Measurements from ENCODE around the gene OSBPL3. TPM values are rescaled to one million over a fixed set of nuclear protein-coding genes. Genes with fewer than 3 reads are reported as not detected.

OSBPL3 gene
- total and polyA plus RNA-seq, 4 experiments from 2014 or later: 6.9 to 72.7 (median 40.5) TPM

- intact Hi-C loops (cut with micrococcal nuclease): no loop called here
- Mint-ChIP-seq H3K9me3 (no peaks in the 10 kb centered on the region), H3K4me3 (peak overlapping the region in 5 of 8 donors; percentile 13 to 71 (median 60)), H3K36me3 (peaks cover 2 to 4% of the 10 kb centered on the region in 2 donors), H3K27me3 (no peaks in the 10 kb centered on the region), H3K27ac (peak overlapping the region in 2 of 7 donors; percentile 42 to 71), H3K4me1 (peaks cover 59 to 98% (median 82%) of the 10 kb centered on the region in 4 donors)
- Histone ChIP-seq H3K27ac (ENCODE audit: low read depth, low read length) (no peak overlapping the region), H3K9me3 (ENCODE audit: control insufficient read depth in 1 of 2, low read length in 2 of 2) (no peaks in the 10 kb centered on the region), H3K36me3 (ENCODE audit: insufficient read depth, low read length) (no peaks in the 10 kb centered on the region), H3K27me3 (ENCODE audit: insufficient read depth, low read length) (no peaks in the 10 kb centered on the region), H3K4me3 (ENCODE audit: low read length in 2 of 2) (no peak overlapping the region), H3K4me1 (ENCODE audit: insufficient read depth, low read length) (peaks cover 58% of the 10 kb centered on the region)
- ChIA-PET POLR2A (ENCODE audit: partially characterized antibody) (interaction anchor here (0.6 kb wide), 1 partner anchor 118 kb away, joined by 3 read pairs; no protein-coding TSS in a partner anchor), CTCF (ENCODE audit: partially characterized antibody) (interaction anchor here (4.8 kb wide), 1 partner anchor 30 kb away, joined by 37 read pairs; the partner anchor contains the start of gene OSBPL3)
- no peak for DNase-seq
These were observed 30.1 kb downstream of the OSBPL3 start for GRCh38 chr7:24949884-24950283.

GRCh38 chr7:24948739-24949138 is 31.2 kb downstream of the OSBPL3 start:
- no peak overlapping the region for H3K27ac ChIP-seq (ENCODE audit: low read depth, low read length)
- CTCF ChIA-PET (ENCODE audit: partially characterized antibody): interaction anchor here (0.9 to 4.8 kb wide), 8 partner anchors 10 to 145 kb away, joined by 3 to 37 read pairs (median 6); partner anchors contain the start of gene OSBPL3

GRCh38 chr7:24946467-24946866 is 33.5 kb downstream of the OSBPL3 start:
- Histone ChIP-seq H3K36me3 (ENCODE audit: insufficient read depth, low read length) (no peaks in the 10 kb centered on the region), H3K9me3 (ENCODE audit: control insufficient read depth in 1 of 2, low read length in 2 of 2) (no peaks in the 10 kb centered on the region), H3K4me3 (ENCODE audit: low read length in 2 of 2) (no peak overlapping the region), H3K27ac (ENCODE audit: low read depth, low read length) (no peak overlapping the region), H3K4me1 (ENCODE audit: insufficient read depth, low read length) (peaks cover 35% of the 10 kb centered on the region), H3K27me3 (ENCODE audit: insufficient read depth, low read length) (no peaks in the 10 kb centered on the region)
- intact Hi-C loops (cut with micrococcal nuclease): no loop called here
- H3K4me3 Mint-ChIP-seq: no peak overlapping the region
- CTCF ChIA-PET (ENCODE audit: partially characterized antibody): interaction anchor here (1.0 to 4.8 kb wide), 7 partner anchors 13 to 134 kb away, joined by 3 to 37 read pairs (median 5); partner anchors contain the start of gene OSBPL3
- H3K4me1 Mint-ChIP-seq: peaks cover 58 to 90% (median 74%) of the 10 kb centered on the region in 4 donors
- peaks cover 2 to 9% of the 10 kb centered on the region in 2 donors for H3K36me3 Mint-ChIP-seq
- POLR2A ChIA-PET (ENCODE audit: partially characterized antibody): interaction anchor here (1.6 to 1.7 kb wide), 2 partner anchors 33 to 35 kb away, joined by 5 read pairs; no protein-coding TSS in a partner anchor
- peak overlapping the region in 2 of 7 donors; percentile 13 to 39 for H3K27ac Mint-ChIP-seq
- H3K9me3 Mint-ChIP-seq: no peaks in the 10 kb centered on the region
- no peaks in the 10 kb centered on the region for H3K27me3 Mint-ChIP-seq
- no peak for DNase-seq

More at GRCh38 chr7:24948739-24949138, 31.2 kb downstream of the OSBPL3 start:
- Mint-ChIP-seq H3K9me3 (no peaks in the 10 kb centered on the region), H3K4me1 (peaks cover 50 to 93% (median 74%) of the 10 kb centered on the region in 4 donors), H3K27me3 (no peaks in the 10 kb centered on the region), H3K27ac (peak overlapping the region in 2 of 7 donors; percentile 28 to 38), H3K4me3 (peak overlapping the region in 5 of 8 donors; percentile 5 to 72 (median 41)), H3K36me3 (peaks cover 2 to 8% of the 10 kb centered on the region in 2 donors)
- POLR2A ChIA-PET (ENCODE audit: partially characterized antibody): interaction anchor here (0.6 to 1.8 kb wide), 7 partner anchors 14 to 121 kb away, joined by 3 to 8 read pairs (median 4); partner anchors contain the start of gene OSBPL3
- intact Hi-C loops (cut with micrococcal nuclease): no loop called here
- H3K9me3 ChIP-seq (ENCODE audit: control insufficient read depth in 1 of 2, low read length in 2 of 2): no peaks in the 10 kb centered on the region
- no peak overlapping the region for H3K4me3 ChIP-seq (ENCODE audit: low read length in 2 of 2)
- DNase-seq: no peak
- H3K27me3 ChIP-seq (ENCODE audit: insufficient read depth, low read length): no peaks in the 10 kb centered on the region
- H3K4me1 ChIP-seq (ENCODE audit: insufficient read depth, low read length): peaks cover 53% of the 10 kb centered on the region
- no peaks in the 10 kb centered on the region for H3K36me3 ChIP-seq (ENCODE audit: insufficient read depth, low read length)

- peaks cover 2 to 9% of the 10 kb centered on the region in 2 donors for H3K36me3 Mint-ChIP-seq
- POLR2A ChIA-PET (ENCODE audit: partially characterized antibody): interaction anchor here (1.6 to 1.7 kb wide), 2 partner anchors 33 to 35 kb away, joined by 5 read pairs; no protein-coding TSS in a partner anchor
- CTCF ChIA-PET (ENCODE audit: partially characterized antibody): interaction anchor here (0.6 to 4.8 kb wide), 6 partner anchors 14 to 125 kb away, joined by 3 to 37 read pairs (median 4); partner anchors contain the start of gene OSBPL3
- no peaks in the 10 kb centered on the region for H3K27me3 Mint-ChIP-seq
- H3K9me3 Mint-ChIP-seq: no peaks in the 10 kb centered on the region
- Histone ChIP-seq H3K27me3 (ENCODE audit: insufficient read depth, low read length) (no peaks in the 10 kb centered on the region), H3K27ac (ENCODE audit: low read depth, low read length) (no peak overlapping the region), H3K4me3 (ENCODE audit: low read length in 2 of 2) (no peak overlapping the region), H3K9me3 (ENCODE audit: control insufficient read depth in 1 of 2, low read length in 2 of 2) (no peaks in the 10 kb centered on the region), H3K4me1 (ENCODE audit: insufficient read depth, low read length) (peaks cover 33% of the 10 kb centered on the region), H3K36me3 (ENCODE audit: insufficient read depth, low read length) (no peaks in the 10 kb centered on the region)
- peak overlapping the region in 1 of 7 donors; percentile 39 for H3K27ac Mint-ChIP-seq
- no peak overlapping the region for H3K4me3 Mint-ChIP-seq
- peaks cover 57 to 90% (median 73%) of the 10 kb centered on the region in 4 donors for H3K4me1 Mint-ChIP-seq
- DNase-seq: no peak
- intact Hi-C loops (cut with micrococcal nuclease): no loop called here
These were observed 34.1 kb downstream of the OSBPL3 start for GRCh38 chr7:24945899-24946298.

GRCh38 chr7:24943096-24943948 is 36.7 kb downstream of the OSBPL3 start:
- H3K27me3 ChIP-seq (ENCODE audit: insufficient read depth, low read length): no peaks in the 10 kb centered on the region
- H3K36me3 Mint-ChIP-seq: peaks cover 3 to 18% of the 10 kb centered on the region in 2 donors
- H3K4me1 ChIP-seq (ENCODE audit: insufficient read depth, low read length): peaks cover 18% of the 10 kb centered on the region
- H3K27ac ChIP-seq (ENCODE audit: low read depth, low read length): no peak overlapping the region
- H3K9me3 Mint-ChIP-seq: no peaks in the 10 kb centered on the region
- no peak overlapping the region for H3K4me3 ChIP-seq (ENCODE audit: low read length in 2 of 2)
- peaks cover 55 to 85% (median 69%) of the 10 kb centered on the region in 4 donors for H3K4me1 Mint-ChIP-seq
- peak overlapping the region in 2 of 7 donors; percentile 13 to 26 for H3K27ac Mint-ChIP-seq
- no peaks in the 10 kb centered on the region for H3K27me3 Mint-ChIP-seq
- POLR2A ChIA-PET (ENCODE audit: partially characterized antibody): no interaction called here
- CTCF ChIA-PET (ENCODE audit: partially characterized antibody): no interaction called here
- DNase-seq: no peak
- H3K4me3 Mint-ChIP-seq: peak overlapping the region in 1 of 8 donors; percentile 16
- no peaks in the 10 kb centered on the region for H3K9me3 ChIP-seq (ENCODE audit: control insufficient read depth in 1 of 2, low read length in 2 of 2)
- intact Hi-C loops (cut with micrococcal nuclease): no loop called here
- no peaks in the 10 kb centered on the region for H3K36me3 ChIP-seq (ENCODE audit: insufficient read depth, low read length)

GRCh38 chr7:24942226-24942625 is 37.8 kb downstream of the OSBPL3 start:
- H3K4me3 ChIP-seq (ENCODE audit: low read length in 2 of 2): no peak overlapping the region
- H3K36me3 Mint-ChIP-seq: peaks cover 2 to 18% of the 10 kb centered on the region in 2 donors
- DNase-seq: no peak
- H3K27ac Mint-ChIP-seq: no peak overlapping the region
- peaks cover 52 to 82% (median 66%) of the 10 kb centered on the region in 4 donors for H3K4me1 Mint-ChIP-seq
- ChIA-PET CTCF (ENCODE audit: partially characterized antibody) (interaction anchor here (1.0 kb wide), 1 partner anchor 46 kb away, joined by 3 read pairs; no protein-coding TSS in a partner anchor), POLR2A (ENCODE audit: partially characterized antibody) (no interaction called here)
- peaks cover 14% of the 10 kb centered on the region for H3K4me1 ChIP-seq (ENCODE audit: insufficient read depth, low read length)
- H3K27me3 Mint-ChIP-seq: no peaks in the 10 kb centered on the region
- intact Hi-C loops (cut with micrococcal nuclease): no loop called here
- H3K27ac ChIP-seq (ENCODE audit: low read depth, low read length): no peak overlapping the region
- no peak overlapping the region for H3K4me3 Mint-ChIP-seq
- H3K27me3 ChIP-seq (ENCODE audit: insufficient read depth, low read length): no peaks in the 10 kb centered on the region
- H3K9me3 ChIP-seq (ENCODE audit: control insufficient read depth in 1 of 2, low read length in 2 of 2): no peaks in the 10 kb centered on the region
- H3K36me3 ChIP-seq (ENCODE audit: insufficient read depth, low read length): no peaks in the 10 kb centered on the region
- H3K9me3 Mint-ChIP-seq: no peaks in the 10 kb centered on the region

- Mint-ChIP-seq H3K4me3 (no peak overlapping the region), H3K27ac (no peak overlapping the region), H3K27me3 (no peaks in the 10 kb centered on the region), H3K36me3 (peaks cover 6 to 18% of the 10 kb centered on the region in 2 donors), H3K9me3 (no peaks in the 10 kb centered on the region), H3K4me1 (peaks cover 47 to 76% (median 66%) of the 10 kb centered on the region in 4 donors)
- Histone ChIP-seq H3K4me3 (ENCODE audit: low read length in 2 of 2) (no peak overlapping the region), H3K4me1 (ENCODE audit: insufficient read depth, low read length) (peaks cover 19% of the 10 kb centered on the region), H3K9me3 (ENCODE audit: control insufficient read depth in 1 of 2, low read length in 2 of 2) (no peaks in the 10 kb centered on the region), H3K27me3 (ENCODE audit: insufficient read depth, low read length) (no peaks in the 10 kb centered on the region), H3K36me3 (ENCODE audit: insufficient read depth, low read length) (no peaks in the 10 kb centered on the region), H3K27ac (ENCODE audit: low read depth, low read length) (no peak overlapping the region)
- CTCF ChIA-PET (ENCODE audit: partially characterized antibody): interaction anchor here (1.9 kb wide), 1 partner anchor 9 kb away, joined by 4 read pairs; no protein-coding TSS in a partner anchor
- POLR2A ChIA-PET (ENCODE audit: partially characterized antibody): no interaction called here
- intact Hi-C loops (cut with micrococcal nuclease): no loop called here
- no peak for DNase-seq
These were observed 40.6 kb downstream of the OSBPL3 start for GRCh38 chr7:24939416-24939815.
